ELR (cell line): ENCODE measurements around the gene FXYD1.
A peak's percentile ranks its signal among the peaks of the same experiment; 100 is the strongest.

Experiments used
- DNase-seq: peaks from one replicate; pipeline ENCODE4 v3.0.0-alpha.2; 2015; ENCODE audit warnings: low read depth

The FXYD1 gene

DNA sequence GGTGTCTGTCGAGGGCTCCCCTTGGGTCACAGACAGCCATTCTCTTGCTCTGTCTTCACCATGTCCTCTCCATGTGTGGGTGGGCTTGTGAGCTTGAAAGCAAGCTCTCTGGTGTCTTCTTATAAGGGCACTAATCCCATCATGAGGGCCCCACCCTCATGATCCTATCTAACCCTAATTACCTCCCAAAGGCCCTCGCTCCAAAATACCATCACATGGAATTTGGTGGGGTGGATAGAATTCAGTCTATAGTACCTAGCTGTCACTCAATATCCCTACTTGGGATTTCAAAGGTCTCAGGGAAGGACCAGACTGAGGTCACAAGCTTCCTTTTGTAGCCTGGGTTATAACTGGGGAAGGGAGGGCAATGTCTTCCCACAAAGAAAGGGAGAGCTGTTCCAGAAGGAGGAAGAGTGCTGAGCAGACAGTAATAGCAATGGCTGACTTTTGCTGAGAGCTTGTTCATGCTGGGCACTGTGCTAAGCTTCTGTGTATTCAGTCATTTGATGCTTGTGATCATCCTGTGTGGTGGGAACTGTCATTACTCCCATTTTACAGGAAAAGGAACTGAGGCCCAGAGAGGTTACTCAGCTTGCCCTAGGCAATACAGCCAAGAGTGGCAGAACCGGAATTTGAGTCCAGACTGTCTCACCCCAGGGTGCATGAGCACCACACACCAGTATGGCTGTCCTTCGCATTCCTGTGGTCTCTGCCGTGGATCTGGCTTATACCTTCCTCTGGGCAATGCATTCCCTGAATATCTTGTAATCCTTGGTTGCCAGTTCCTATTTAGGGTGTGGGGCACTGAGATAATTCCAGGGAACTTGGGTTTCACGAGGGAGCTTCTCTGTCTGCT, 24.1 kb downstream of the FXYD1 start:
- DNase-seq = peak; percentile 92

GRCh38 chr19:35164418-35164817, 25.8 kb downstream of the FXYD1 start:
- peak; percentile 91 for DNase-seq

DNA sequence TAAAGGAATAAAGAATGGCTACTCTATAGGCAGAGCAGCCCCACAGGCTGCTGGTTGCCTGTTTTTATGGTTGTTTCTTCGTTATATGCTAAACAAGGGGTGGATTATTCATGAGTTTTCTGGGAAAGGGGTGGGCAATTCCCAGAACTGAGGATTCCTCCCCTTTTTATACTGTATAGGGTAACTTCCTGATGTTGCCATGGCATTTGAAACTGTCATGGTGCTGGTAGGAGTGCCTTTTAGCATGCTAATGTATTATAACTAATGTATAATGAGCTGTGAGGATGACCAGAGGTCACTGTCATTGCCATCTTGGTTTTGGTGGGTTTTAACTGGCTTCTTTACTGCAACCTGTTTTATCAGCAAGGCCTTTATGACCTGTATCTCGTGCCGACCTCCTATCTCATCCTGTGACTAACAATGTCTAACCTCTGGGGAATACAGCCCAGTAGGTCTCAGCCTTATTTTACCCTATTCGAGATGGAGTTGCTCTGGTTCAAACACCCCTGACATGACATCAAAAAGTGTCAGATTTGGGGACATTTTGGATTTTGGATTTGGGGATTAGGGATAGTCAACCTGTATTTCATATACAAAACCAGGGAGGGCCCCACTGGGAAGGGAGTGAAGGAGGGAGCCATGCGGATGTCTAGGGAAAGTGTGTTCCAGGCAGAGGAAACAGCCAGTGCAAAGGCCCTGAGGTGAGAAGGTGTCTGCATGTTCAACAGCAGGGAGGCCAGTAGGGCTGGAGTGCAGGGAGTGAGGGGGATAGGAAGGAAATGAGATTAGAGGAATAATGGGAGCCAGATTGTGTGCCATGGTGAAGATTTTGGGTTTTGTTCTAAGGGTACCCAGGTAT, 26.8 kb downstream of the FXYD1 start:
- no peak for DNase-seq

DNA sequence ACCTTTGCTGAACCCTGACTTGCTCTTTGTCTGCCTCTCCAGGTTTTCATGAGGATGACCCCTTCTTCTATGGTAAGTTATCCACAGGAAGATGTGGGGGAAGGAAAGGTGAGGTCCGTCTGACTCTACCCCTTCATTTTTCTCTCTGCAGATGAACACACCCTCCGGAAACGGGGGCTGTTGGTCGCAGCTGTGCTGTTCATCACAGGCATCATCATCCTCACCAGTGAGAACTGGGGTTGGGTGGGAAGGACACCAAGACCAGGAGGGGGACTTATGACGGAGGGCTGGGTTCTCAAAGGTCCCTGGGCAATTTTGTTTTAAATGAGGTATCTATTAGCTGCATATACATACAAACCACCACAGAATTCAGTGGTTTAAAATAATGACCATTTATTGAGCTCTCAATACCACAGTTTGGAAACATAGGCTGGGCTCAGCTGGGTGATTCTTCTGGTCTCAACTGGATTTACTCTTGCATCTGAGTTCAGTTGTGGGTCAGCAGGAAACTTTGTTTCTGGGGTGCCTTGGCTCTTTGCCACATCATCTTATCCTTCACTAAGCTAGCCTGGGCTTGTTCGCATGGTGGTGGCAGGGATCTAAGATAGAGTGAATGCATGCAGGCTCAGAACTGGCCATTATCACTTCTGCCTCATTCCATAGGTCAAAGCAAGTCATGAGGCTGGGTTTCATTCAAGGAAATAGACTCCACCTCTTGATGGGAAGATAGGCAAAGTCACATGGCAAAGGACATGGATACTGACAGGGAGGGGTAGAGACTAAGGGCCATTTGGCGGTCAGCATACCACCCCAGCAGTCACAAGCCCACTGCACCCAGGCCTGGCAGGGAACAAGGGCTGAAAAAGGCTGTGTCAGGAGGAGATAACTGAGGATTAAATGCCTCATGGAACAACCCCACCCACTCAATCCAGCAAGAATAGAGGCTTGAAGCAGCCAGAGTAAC, 27.8 kb downstream of the FXYD1 start:
- no peak for DNase-seq

- DNase-seq = no peak
These were observed 28.9 kb downstream of the FXYD1 start for GRCh38 chr19:35167251-35168119.

- peak; percentile 81 for DNase-seq
These were observed 29.6 kb downstream of the FXYD1 start for GRCh38 chr19:35168196-35168595.

DNA sequence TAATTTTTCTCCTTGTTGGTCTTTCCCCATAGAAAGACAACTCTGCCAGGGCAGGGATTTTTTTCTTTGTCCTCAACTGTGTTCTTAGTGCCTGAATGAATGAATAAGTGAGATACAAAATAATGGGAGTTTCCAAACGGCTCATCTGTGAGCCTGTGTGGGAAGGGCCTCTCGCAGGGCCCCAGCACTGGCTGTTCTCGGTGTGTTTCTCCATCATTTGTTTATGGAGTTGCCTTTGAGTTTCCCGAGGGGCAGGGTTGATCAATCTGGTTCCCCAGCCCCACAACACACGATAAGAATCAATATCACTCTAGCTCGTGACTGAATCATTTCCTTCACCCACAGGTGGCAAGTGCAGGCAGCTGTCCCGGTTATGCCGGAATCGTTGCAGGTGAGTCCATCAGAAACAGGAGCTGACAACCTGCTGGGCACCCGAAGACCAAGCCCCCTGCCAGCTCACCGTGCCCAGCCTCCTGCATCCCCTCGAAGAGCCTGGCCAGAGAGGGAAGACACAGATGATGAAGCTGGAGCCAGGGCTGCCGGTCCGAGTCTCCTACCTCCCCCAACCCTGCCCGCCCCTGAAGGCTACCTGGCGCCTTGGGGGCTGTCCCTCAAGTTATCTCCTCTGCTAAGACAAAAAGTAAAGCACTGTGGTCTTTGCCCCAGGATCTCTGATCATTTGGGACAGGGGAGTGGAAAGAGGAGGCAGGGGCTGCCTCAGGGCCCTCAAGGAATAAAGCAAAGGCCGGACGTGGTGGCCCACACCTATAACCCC, 30.8 kb downstream of the FXYD1 start:
- DNase-seq = no peak

DNA sequence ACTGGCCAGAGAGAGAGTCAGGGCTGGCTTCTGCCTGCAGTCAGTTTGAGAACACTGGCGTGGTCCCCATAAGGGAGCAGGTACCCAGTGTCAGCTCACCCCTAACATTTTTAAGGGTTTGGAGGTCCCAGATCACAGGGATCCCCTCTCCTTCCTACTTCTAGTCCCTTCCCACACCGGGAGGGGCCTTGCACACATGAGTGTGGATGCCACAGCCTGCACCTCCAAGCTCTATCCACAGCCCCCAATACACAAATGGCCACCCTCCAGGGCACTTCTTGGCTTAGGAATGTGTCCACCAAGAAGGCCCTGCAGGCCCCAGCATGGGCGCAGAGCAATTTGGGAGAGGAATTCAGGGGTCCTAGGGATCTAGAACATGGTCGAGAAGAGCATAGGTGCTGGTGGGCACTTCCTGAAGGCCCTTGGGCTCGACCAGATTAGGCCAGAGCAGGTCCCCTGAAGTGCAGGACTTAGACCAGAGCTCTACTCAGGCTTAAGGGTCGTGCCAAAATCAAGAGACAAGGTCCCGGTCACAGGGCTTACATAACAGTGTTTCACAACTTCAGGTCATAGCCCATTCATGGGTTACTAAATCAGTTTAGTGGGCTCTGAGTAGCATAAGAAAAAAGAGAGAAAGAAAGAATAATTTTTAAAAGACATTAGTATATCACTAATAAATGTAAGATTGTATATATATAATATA, 31.9 kb downstream of the FXYD1 start:
- DNase-seq = no peak

- no peak for DNase-seq
These were observed 33.1 kb downstream of the FXYD1 start for GRCh38 chr19:35171730-35172129.

GRCh38 chr19:35174226-35174625, 35.6 kb downstream of the FXYD1 start:
- DNase-seq = no peak

GRCh38 chr19:35176181-35176570, 37.6 kb downstream of the FXYD1 start:
- no peak for DNase-seq

- no peak for DNase-seq
These were observed 39.0 kb downstream of the FXYD1 start for GRCh38 chr19:35177377-35178274.

DNA sequence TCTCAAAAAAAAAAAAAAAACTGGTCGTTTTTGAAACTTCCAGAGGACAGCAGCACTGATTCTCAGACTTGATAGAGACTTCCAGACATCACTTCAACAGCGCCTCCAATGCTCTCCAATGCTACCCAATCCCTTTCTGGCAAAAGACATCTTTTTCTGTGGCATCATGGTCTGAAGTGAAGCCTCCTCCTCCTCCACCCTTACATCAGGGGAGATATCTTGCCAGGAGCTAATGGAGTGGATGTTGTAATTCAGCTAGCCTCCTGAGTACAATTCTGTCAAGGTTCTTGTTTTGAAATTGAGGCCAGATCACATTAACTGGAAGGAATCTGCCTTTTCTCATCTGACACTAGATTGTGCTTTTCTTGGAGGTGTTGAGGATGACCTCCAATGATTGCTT, 40.1 kb downstream of the FXYD1 start:
- DNase-seq = no peak

- no peak for DNase-seq
These were observed 41.2 kb downstream of the FXYD1 start for GRCh38 chr19:35179830-35180229.

DNA sequence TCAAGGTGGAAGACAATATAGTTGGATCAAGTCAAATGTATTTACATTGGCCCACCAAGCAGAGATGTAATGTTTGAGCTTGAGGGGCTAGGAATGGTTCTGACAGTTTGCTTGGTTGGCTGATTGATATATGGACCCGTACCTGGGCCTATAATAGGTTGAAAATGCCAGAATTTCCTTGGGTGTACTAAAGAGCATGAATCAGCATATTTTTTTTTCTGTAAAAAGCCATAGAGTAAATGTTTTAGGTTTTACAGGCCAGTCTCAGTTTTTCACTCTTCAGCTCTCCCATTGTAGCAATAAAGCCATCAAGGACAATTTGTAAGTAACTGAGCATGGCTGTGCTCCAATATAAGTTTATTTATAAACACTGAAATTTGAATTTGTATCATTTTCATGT, 42.8 kb downstream of the FXYD1 start:
- no peak for DNase-seq

DNA sequence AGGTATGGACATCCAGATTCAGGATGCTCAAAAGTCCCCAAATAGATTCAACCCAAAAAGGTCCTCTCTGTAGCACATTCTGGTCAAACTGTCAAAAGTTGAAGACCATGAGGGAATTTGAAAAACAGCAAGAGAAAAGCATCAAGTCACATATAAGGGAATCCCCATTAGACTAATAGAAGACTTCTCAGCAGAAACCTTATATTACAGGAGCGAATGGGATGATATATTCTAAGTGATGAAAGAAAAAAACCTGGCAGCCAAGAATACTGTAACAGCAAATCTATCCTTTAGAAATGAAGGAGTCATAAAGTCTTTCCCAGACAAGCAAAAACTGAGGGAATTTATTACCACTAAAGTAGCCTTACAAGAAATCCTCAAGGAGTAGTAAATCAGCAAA, 45.6 kb downstream of the FXYD1 start:
- no peak for DNase-seq

GRCh38 chr19:35184884-35185283, 46.3 kb downstream of the FXYD1 start:
- no peak for DNase-seq
